HEK293 (cell line): Measurements from ENCODE around the gene POMT2.

Experiments used
- CTCF ChIA-PET: fragments of 350-600 bp; formaldehyde crosslinking; extraction: SDS; loops from one replicate; lab custom pipeline; 2021; ENCODE audit warnings: antibody characterized with exemption; lab: Yijun Ruan, JAX
- POLR2A ChIA-PET: fragments of 300-600 bp; formaldehyde crosslinking; extraction: SDS; loops from one replicate; lab custom pipeline; 2020; ENCODE audit warnings: antibody characterized with exemption, inconsistent platforms; lab: Yijun Ruan, JAX
- H3K27ac ChIP-seq: fragments of 200-500 bp; sonication (Bioruptor generic); 2 replicates; pipeline ENCODE4 v1.5.1; 2014; ENCODE audit warnings: low read depth, low read length, control low read depth, inconsistent platforms; ENCODE audit errors: extremely low read depth
- H3K36me3 ChIP-seq, 2 experiments: fragments of 200-500 bp in 1 of 2; sonication (Bioruptor generic) in 1 of 2; 1 replicate in 1 of 2; 2 replicates in 1 of 2; pipeline ENCODE4 v1.5.1; 2014 to 2017; ENCODE audit warnings: inconsistent platforms in 2 of 2, low read length in 2 of 2; ENCODE audit not compliant: control insufficient read depth in 2 of 2, insufficient read depth in 1 of 2
- H3K4me1 ChIP-seq: fragments of 200-500 bp; sonication (Bioruptor generic); 2 replicates; pipeline ENCODE4 v1.5.1; 2014; ENCODE audit warnings: mild to moderate bottlenecking, low read length, inconsistent platforms; ENCODE audit not compliant: control insufficient read depth, insufficient read depth
- H3K4me3 ChIP-seq: 2 replicates; pipeline ENCODE4 v1.5.1; 2011; ENCODE audit warnings: low read depth, mild to moderate bottlenecking, control low read depth, low read length, moderate library complexity
- H3K9me3 ChIP-seq: fragments of 200-500 bp; sonication (Bioruptor generic); 2 replicates; pipeline ENCODE4 v1.5.1; 2014; ENCODE audit warnings: low read depth, low read length, inconsistent platforms; ENCODE audit not compliant: control insufficient read depth, insufficient read depth
- HOXA7 ChIP-seq: sonication (generic); formaldehyde crosslinking; IDR thresholded peaks from 2 replicates; pipeline ENCODE4 v1.8.1; 2022; ENCODE audit warnings: missing genetic modification reagents, borderline replicate concordance
- IKZF3 ChIP-seq: fragments of 450-650 bp; IDR thresholded peaks from 2 replicates; pipeline ENCODE4 v1.5.0; 2018; ENCODE audit warnings: missing biosample characterization, mild to moderate bottlenecking, missing genetic modification characterization, moderate library complexity
- KLF1 ChIP-seq: fragments of 450-650 bp; formaldehyde crosslinking; IDR thresholded peaks from 2 replicates; pipeline ENCODE4 v1.5.1; 2016; ENCODE audit warnings: missing biosample characterization, missing genetic modification characterization
- KLF16 ChIP-seq: fragments of 450-650 bp; formaldehyde crosslinking; IDR thresholded peaks from 2 replicates; pipeline ENCODE4 v1.5.1; 2017; ENCODE audit warnings: missing biosample characterization, missing genetic modification characterization
- RBAK ChIP-seq: fragments of 450-650 bp; formaldehyde crosslinking; IDR thresholded peaks from 2 replicates; pipeline ENCODE4 v1.5.1; 2016; ENCODE audit warnings: missing biosample characterization, missing genetic modification characterization
- SCRT2 ChIP-seq: fragments of 450-650 bp; formaldehyde crosslinking; IDR thresholded peaks from 2 replicates; pipeline ENCODE4 v1.5.1; 2016; ENCODE audit warnings: missing biosample characterization, missing genetic modification characterization
- SP3 ChIP-seq: fragments of 450-650 bp; formaldehyde crosslinking; IDR thresholded peaks from 2 replicates; pipeline ENCODE4 v1.5.1; 2016; ENCODE audit warnings: missing biosample characterization, missing genetic modification characterization
- TCF7L2 ChIP-seq: IDR thresholded peaks from 2 replicates; pipeline ENCODE4 v1.6.1; 2011; ENCODE audit warnings: low read depth, mild to moderate bottlenecking, inconsistent platforms, low read length, moderate library complexity, borderline replicate concordance
- YY2 ChIP-seq: fragments of 450-650 bp; formaldehyde crosslinking; IDR thresholded peaks from 2 replicates; pipeline ENCODE4 v1.5.1; 2016; ENCODE audit warnings: missing biosample characterization, missing genetic modification characterization
- ZNF112 ChIP-seq: fragments of 450-650 bp; formaldehyde crosslinking; IDR thresholded peaks from 2 replicates; pipeline ENCODE4 v1.5.0; 2017; ENCODE audit warnings: missing biosample characterization, missing genetic modification characterization
- ZNF155 ChIP-seq: fragments of 450-650 bp; formaldehyde crosslinking; IDR thresholded peaks from 2 replicates; pipeline ENCODE4 v1.5.1; 2016; ENCODE audit warnings: missing biosample characterization, missing genetic modification characterization
- ZNF169 ChIP-seq: fragments of 450-650 bp; formaldehyde crosslinking; IDR thresholded peaks from 2 replicates; pipeline ENCODE4 v1.5.1; 2016; ENCODE audit warnings: missing biosample characterization, missing genetic modification characterization
- ZNF510 ChIP-seq: fragments of 450-650 bp; formaldehyde crosslinking; IDR thresholded peaks from 2 replicates; pipeline ENCODE4 v1.5.1; 2018; ENCODE audit warnings: mild to moderate bottlenecking, missing genetic modification characterization, missing biosample characterization; ENCODE audit not compliant: insufficient replicate concordance
- ZNF561 ChIP-seq: fragments of 450-650 bp; IDR thresholded peaks from 2 replicates; pipeline ENCODE4 v1.5.1; 2018; ENCODE audit warnings: missing biosample characterization, missing genetic modification characterization, borderline replicate concordance
- ZNF664 ChIP-seq: fragments of 450-650 bp; formaldehyde crosslinking; IDR thresholded peaks from 2 replicates; pipeline ENCODE4 v1.5.1; 2016; ENCODE audit warnings: missing biosample characterization, missing genetic modification characterization
- ZNF701 ChIP-seq: fragments of 450-650 bp; formaldehyde crosslinking; IDR thresholded peaks from 2 replicates; pipeline ENCODE4 v1.5.1; 2016; ENCODE audit warnings: missing biosample characterization, missing genetic modification characterization
- ZNF777 ChIP-seq: fragments of 450-650 bp; formaldehyde crosslinking; IDR thresholded peaks from 2 replicates; pipeline ENCODE4 v1.5.1; 2017; ENCODE audit warnings: missing biosample characterization, missing genetic modification characterization, borderline replicate concordance
- TF ChIP-seq, protein P1 (sequence below): fragments of 450-650 bp; formaldehyde crosslinking; IDR thresholded peaks from 2 replicates; pipeline ENCODE4 v1.5.1; 2016; ENCODE audit warnings: missing biosample characterization, missing genetic modification characterization, borderline replicate concordance
- TF ChIP-seq, protein P2 (sequence below): fragments of 450-650 bp; IDR thresholded peaks from 2 replicates; pipeline ENCODE4 v1.5.1; 2018; ENCODE audit warnings: missing biosample characterization, mild to moderate bottlenecking, missing genetic modification characterization

Gene POMT2

GRCh38 chr14:77268989-77269600, 51.6 kb downstream of the POMT2 start:
- no peak overlapping the region for H3K4me3 ChIP-seq
- no peaks in the 10 kb centered on the region for H3K4me1 ChIP-seq
- no peaks in the 10 kb centered on the region for H3K36me3 ChIP-seq
- TF ChIP-seq IKZF3 (tag by site-specific recombination) = no peak
- TF ChIP-seq KLF1 (tag by site-specific recombination) = no peak
- no peak for TF ChIP-seq RBAK (tag by site-specific recombination)
- TF ChIP-seq HOXA7 (CRISPR knock-in tag) = no peak
- no peak for TF ChIP-seq ZNF664
- no peak for TF ChIP-seq TCF7L2
- TF ChIP-seq ZNF701 (tag by site-specific recombination) = no peak
- TF ChIP-seq ZNF510 (tag by site-specific recombination) = no peak
- TF ChIP-seq ZNF155 = no peak
- TF ChIP-seq, protein P1, sequence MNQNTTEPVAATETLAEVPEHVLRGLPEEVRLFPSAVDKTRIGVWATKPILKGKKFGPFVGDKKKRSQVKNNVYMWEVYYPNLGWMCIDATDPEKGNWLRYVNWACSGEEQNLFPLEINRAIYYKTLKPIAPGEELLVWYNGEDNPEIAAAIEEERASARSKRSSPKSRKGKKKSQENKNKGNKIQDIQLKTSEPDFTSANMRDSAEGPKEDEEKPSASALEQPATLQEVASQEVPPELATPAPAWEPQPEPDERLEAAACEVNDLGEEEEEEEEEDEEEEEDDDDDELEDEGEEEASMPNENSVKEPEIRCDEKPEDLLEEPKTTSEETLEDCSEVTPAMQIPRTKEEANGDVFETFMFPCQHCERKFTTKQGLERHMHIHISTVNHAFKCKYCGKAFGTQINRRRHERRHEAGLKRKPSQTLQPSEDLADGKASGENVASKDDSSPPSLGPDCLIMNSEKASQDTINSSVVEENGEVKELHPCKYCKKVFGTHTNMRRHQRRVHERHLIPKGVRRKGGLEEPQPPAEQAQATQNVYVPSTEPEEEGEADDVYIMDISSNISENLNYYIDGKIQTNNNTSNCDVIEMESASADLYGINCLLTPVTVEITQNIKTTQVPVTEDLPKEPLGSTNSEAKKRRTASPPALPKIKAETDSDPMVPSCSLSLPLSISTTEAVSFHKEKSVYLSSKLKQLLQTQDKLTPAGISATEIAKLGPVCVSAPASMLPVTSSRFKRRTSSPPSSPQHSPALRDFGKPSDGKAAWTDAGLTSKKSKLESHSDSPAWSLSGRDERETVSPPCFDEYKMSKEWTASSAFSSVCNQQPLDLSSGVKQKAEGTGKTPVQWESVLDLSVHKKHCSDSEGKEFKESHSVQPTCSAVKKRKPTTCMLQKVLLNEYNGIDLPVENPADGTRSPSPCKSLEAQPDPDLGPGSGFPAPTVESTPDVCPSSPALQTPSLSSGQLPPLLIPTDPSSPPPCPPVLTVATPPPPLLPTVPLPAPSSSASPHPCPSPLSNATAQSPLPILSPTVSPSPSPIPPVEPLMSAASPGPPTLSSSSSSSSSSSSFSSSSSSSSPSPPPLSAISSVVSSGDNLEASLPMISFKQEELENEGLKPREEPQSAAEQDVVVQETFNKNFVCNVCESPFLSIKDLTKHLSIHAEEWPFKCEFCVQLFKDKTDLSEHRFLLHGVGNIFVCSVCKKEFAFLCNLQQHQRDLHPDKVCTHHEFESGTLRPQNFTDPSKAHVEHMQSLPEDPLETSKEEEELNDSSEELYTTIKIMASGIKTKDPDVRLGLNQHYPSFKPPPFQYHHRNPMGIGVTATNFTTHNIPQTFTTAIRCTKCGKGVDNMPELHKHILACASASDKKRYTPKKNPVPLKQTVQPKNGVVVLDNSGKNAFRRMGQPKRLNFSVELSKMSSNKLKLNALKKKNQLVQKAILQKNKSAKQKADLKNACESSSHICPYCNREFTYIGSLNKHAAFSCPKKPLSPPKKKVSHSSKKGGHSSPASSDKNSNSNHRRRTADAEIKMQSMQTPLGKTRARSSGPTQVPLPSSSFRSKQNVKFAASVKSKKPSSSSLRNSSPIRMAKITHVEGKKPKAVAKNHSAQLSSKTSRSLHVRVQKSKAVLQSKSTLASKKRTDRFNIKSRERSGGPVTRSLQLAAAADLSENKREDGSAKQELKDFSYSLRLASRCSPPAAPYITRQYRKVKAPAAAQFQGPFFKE (tag by site-specific recombination) = no peak
- TF ChIP-seq, protein P2, sequence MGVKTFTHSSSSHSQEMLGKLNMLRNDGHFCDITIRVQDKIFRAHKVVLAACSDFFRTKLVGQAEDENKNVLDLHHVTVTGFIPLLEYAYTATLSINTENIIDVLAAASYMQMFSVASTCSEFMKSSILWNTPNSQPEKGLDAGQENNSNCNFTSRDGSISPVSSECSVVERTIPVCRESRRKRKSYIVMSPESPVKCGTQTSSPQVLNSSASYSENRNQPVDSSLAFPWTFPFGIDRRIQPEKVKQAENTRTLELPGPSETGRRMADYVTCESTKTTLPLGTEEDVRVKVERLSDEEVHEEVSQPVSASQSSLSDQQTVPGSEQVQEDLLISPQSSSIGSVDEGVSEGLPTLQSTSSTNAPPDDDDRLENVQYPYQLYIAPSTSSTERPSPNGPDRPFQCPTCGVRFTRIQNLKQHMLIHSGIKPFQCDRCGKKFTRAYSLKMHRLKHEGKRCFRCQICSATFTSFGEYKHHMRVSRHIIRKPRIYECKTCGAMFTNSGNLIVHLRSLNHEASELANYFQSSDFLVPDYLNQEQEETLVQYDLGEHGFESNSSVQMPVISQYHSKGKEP (tag by site-specific recombination) = no peak
- no peak for TF ChIP-seq ZNF112
- no peak for TF ChIP-seq KLF16 (tag by site-specific recombination)
- TF ChIP-seq SCRT2 (tag by site-specific recombination) = no peak
- no peak for TF ChIP-seq YY2 (tag by site-specific recombination)
- TF ChIP-seq ZNF561 = no peak
- no peak for TF ChIP-seq ZNF777
- no peak for TF ChIP-seq ZNF169 (tag by site-specific recombination)
- TF ChIP-seq SP3 = no peak
- POLR2A ChIA-PET = no interaction called here
- H3K27ac ChIP-seq = no peak overlapping the region
- CTCF ChIA-PET = interaction anchor here (0.9 kb wide), 1 partner anchor 137 kb away, joined by 5 read pairs; no protein-coding TSS in a partner anchor
- H3K9me3 ChIP-seq = no peaks in the 10 kb centered on the region
